SK-N-SH (cell line): ENCODE measurements around the gene SYNE1. TPM values are rescaled to one million over a fixed set of nuclear protein-coding genes. Genes with fewer than 3 reads are reported as not detected.

Source experiments
- CTCF ChIA-PET: fragments of 300-600, 350-600 bp; formaldehyde crosslinking; extraction: SDS; loops from one replicate; lab custom pipeline; 2021; lab: Yijun Ruan, JAX
- POLR2A ChIA-PET: fragments of 350-600 bp; sonication (Branson Sonifier 250); formaldehyde crosslinking; extraction: SDS; loops from one replicate; lab custom pipeline; 2020; ENCODE audit warnings: antibody characterized with exemption, inconsistent platforms; lab: Yijun Ruan, JAX
- DNase-seq: peaks from one replicate; pipeline ENCODE4 v3.0.0; 2012
- H2AFZ ChIP-seq: fragments of 200-600 bp; sonication (generic); 2 replicates; pipeline ENCODE4 v1.8.1; 2016; ENCODE audit warnings: antibody characterized with exemption, mild to moderate bottlenecking, low read depth
- H3F3A ChIP-seq: fragments of 200-600 bp; sonication (generic); replicated peaks from 2 replicates; pipeline ENCODE3; 2016; ENCODE audit warnings: antibody characterized with exemption, mild to moderate bottlenecking; ENCODE audit not compliant: insufficient read depth
- H3K27ac ChIP-seq, 2 experiments: fragments of 200-500 bp in 1 of 2; fragments of 200-600 bp in 1 of 2; sonication (Bioruptor generic) in 1 of 2; sonication (generic), shearing (Covaris generic) in 1 of 2; 2 replicates each; pipeline versions ENCODE4 v1.5.1 to v1.6.1; 2014 to 2016; ENCODE audit warnings: low read depth in 2 of 2, inconsistent platforms in 1 of 2, low read length in 1 of 2, mild to moderate bottlenecking in 1 of 2, mixed read lengths in 1 of 2
- H3K27me3 ChIP-seq: fragments of 200-600 bp; sonication (generic), shearing (Covaris generic); 2 replicates; pipeline ENCODE4 v1.6.1; 2016; ENCODE audit warnings: mixed run types; ENCODE audit not compliant: insufficient read depth
- H3K36me3 ChIP-seq, 2 experiments: fragments of 200-500 bp in 1 of 2; fragments of 200-600 bp in 1 of 2; sonication (Bioruptor generic) in 1 of 2; sonication (generic) in 1 of 2; replicated peaks in 1 of 2; 2 replicates each; pipeline versions ENCODE3 to v1.5.1; 2014 to 2016; ENCODE audit warnings: low read length in 1 of 2, mild to moderate bottlenecking in 1 of 2; ENCODE audit not compliant: insufficient read depth in 2 of 2, control insufficient read depth in 1 of 2
- H3K4me1 ChIP-seq, 2 experiments: fragments of 200-500 bp in 1 of 2; fragments of 200-600 bp in 1 of 2; sonication (Bioruptor generic) in 1 of 2; sonication (generic), shearing (Covaris generic) in 1 of 2; 2 replicates each; pipeline versions ENCODE4 v1.5.1 to v1.6.1; 2014 to 2016; ENCODE audit warnings: low read depth in 1 of 2, low read length in 1 of 2, mixed run types in 1 of 2; ENCODE audit not compliant: insufficient read depth in 2 of 2, control insufficient read depth in 1 of 2
- H3K4me2 ChIP-seq: fragments of 200-600 bp; sonication (generic), shearing (Covaris generic); 2 replicates; pipeline ENCODE4 v1.6.1; 2017; ENCODE audit warnings: mixed run types
- H3K4me3 ChIP-seq, 2 experiments: fragments of 200-500 bp in 1 of 2; fragments of 200-600 bp in 1 of 2; sonication (Bioruptor generic) in 1 of 2; sonication (generic), shearing (Covaris generic) in 1 of 2; 2 replicates each; pipeline versions ENCODE4 v1.5.1 to v1.8.1; 2014 to 2016; ENCODE audit warnings: low read depth in 2 of 2, inconsistent platforms in 1 of 2, low read length in 1 of 2, mild to moderate bottlenecking in 1 of 2, mixed read lengths in 1 of 2, moderate library complexity in 1 of 2
- H3K79me2 ChIP-seq: fragments of 200-600 bp; sonication (generic); 2 replicates; pipeline ENCODE4 v1.8.1; 2017; ENCODE audit warnings: mild to moderate bottlenecking; ENCODE audit not compliant: insufficient read depth
- H3K9ac ChIP-seq: fragments of 200-600 bp; sonication (generic); 2 replicates; pipeline ENCODE4 v1.6.1; 2017; ENCODE audit warnings: mixed run types
- H3K9me2 ChIP-seq: fragments of 200-600 bp; sonication (generic); 2 replicates; pipeline ENCODE4 v1.6.1; 2017; ENCODE audit warnings: mixed run types
- H3K9me3 ChIP-seq: fragments of 200-600 bp; sonication (generic); 2 replicates; pipeline ENCODE4 v1.6.1; 2017; ENCODE audit warnings: mixed run types, mild to moderate bottlenecking, moderate library complexity
- H4K20me1 ChIP-seq: fragments of 200-600 bp; sonication (generic); 2 replicates; pipeline ENCODE4 v1.6.1; 2017; ENCODE audit warnings: mild to moderate bottlenecking, mixed run types; ENCODE audit not compliant: insufficient read depth
- ELF1 ChIP-seq: IDR thresholded peaks from 2 replicates; pipeline ENCODE4 v1.4.0; 2012
- EP300 ChIP-seq, 2 experiments: IDR thresholded peaks; 2 replicates each; pipeline versions ENCODE4 v1.4.0 to v1.6.1; 2012; ENCODE audit warnings: borderline replicate concordance in 1 of 2, low read depth in 1 of 2, low read length in 1 of 2
- EZH2phosphoT487 ChIP-seq: fragments of 200-600 bp; sonication (generic); IDR thresholded peaks from 2 replicates; pipeline ENCODE4 v1.6.1; 2017; ENCODE audit warnings: low read depth, mixed run types, mild to moderate bottlenecking, antibody characterized with exemption, moderate library complexity, borderline replicate concordance
- FOSL2 ChIP-seq: IDR thresholded peaks from 2 replicates; pipeline ENCODE4 v1.4.0; 2012; ENCODE audit warnings: low read depth, mild to moderate bottlenecking, moderate library complexity, borderline replicate concordance
- FOXJ3 ChIP-seq: sonication (generic); formaldehyde crosslinking; IDR thresholded peaks from 2 replicates; pipeline ENCODE4 v1.5.1; 2020; ENCODE audit warnings: mild to moderate bottlenecking, missing genetic modification reagents
- GABPA ChIP-seq: IDR thresholded peaks from 2 replicates; pipeline ENCODE4 v1.4.0; 2012; ENCODE audit warnings: low read depth, mild to moderate bottlenecking
- GATA2 ChIP-seq: sonication (generic); formaldehyde crosslinking; IDR thresholded peaks from 2 replicates; pipeline ENCODE4 v1.5.0; 2020; ENCODE audit warnings: mild to moderate bottlenecking, missing genetic modification reagents
- JUND ChIP-seq: IDR thresholded peaks from 2 replicates; pipeline ENCODE4 v1.4.0; 2012
- MEF2A ChIP-seq: IDR thresholded peaks from 2 replicates; pipeline ENCODE4 v1.4.0; 2012; ENCODE audit warnings: low read depth, borderline replicate concordance
- MXI1 ChIP-seq: IDR thresholded peaks from 2 replicates; pipeline ENCODE4 v1.6.1; 2012; ENCODE audit warnings: mild to moderate bottlenecking, low read depth, low read length, improper control_type of control experiment
- NRF1 ChIP-seq: IDR thresholded peaks from 2 replicates; pipeline ENCODE4 v1.6.1; 2012; ENCODE audit warnings: low read depth, mild to moderate bottlenecking, low read length
- POLR2AphosphoS5 ChIP-seq: IDR thresholded peaks from 2 replicates; pipeline ENCODE4 v1.6.1; 2012; ENCODE audit warnings: low read depth, low read length
- RAD21 ChIP-seq: IDR thresholded peaks from 2 replicates; pipeline ENCODE4 v1.6.1; 2012; ENCODE audit warnings: mild to moderate bottlenecking, low read length
- SMC3 ChIP-seq: IDR thresholded peaks from 2 replicates; pipeline ENCODE4 v1.6.1; 2012; ENCODE audit warnings: low read depth, low read length, improper control_type of control experiment
- TAF1 ChIP-seq: IDR thresholded peaks from 2 replicates; pipeline ENCODE4 v1.6.1; 2012; ENCODE audit warnings: low read depth, mild to moderate bottlenecking, low read length, moderate library complexity, borderline replicate concordance
- TCF12 ChIP-seq: IDR thresholded peaks from 2 replicates; pipeline ENCODE4 v1.4.0; 2012
- USF1 ChIP-seq: IDR thresholded peaks from 2 replicates; pipeline ENCODE4 v1.4.0; 2012; ENCODE audit warnings: low read depth, borderline replicate concordance
- USF2 ChIP-seq: fragments of 150-350 bp; IDR thresholded peaks from 2 replicates; pipeline ENCODE4 v1.6.1; 2017; ENCODE audit warnings: antibody characterized with exemption, low read length, low read depth, borderline replicate concordance
- WGBS: methylation state at CpG from one replicate; pipeline ENCODE4 v1.1.6; 2017; ENCODE audit warnings: low lambda C conversion rate; 5-methylcytosine and 5-hydroxymethylcytosine counted together
- polyA plus RNA-seq, 3 experiments: library from polyadenylated mRNA; depleted of rRNA; stranded (reverse); fragments of >200 nt; gene quantifications; 2 replicates each; pipeline ENCODE4 v1.2.3, GENCODE V29; 2012
- TF ChIP-seq, protein P1 (sequence below): IDR thresholded peaks from 2 replicates; pipeline ENCODE4 v1.4.0; 2012; ENCODE audit warnings: low read depth, borderline replicate concordance
- TF ChIP-seq, protein P2 (sequence below): fragments of 200-600 bp; sonication (generic); IDR thresholded peaks from 2 replicates; pipeline ENCODE4 v1.6.1; 2017; ENCODE audit warnings: antibody characterized with exemption, mild to moderate bottlenecking, moderate library complexity
- TF ChIP-seq, protein P3 (sequence below): IDR thresholded peaks from 2 replicates; pipeline ENCODE4 v1.4.0; 2012; ENCODE audit warnings: low read depth
- TF ChIP-seq, protein P4 (sequence below): IDR thresholded peaks from 2 replicates; pipeline ENCODE4; 2012

The SYNE1 gene
- polyA plus RNA-seq, 1 of the 3 experiments (the other 2 are of a cell fraction), result 31.1 TPM

DNA sequence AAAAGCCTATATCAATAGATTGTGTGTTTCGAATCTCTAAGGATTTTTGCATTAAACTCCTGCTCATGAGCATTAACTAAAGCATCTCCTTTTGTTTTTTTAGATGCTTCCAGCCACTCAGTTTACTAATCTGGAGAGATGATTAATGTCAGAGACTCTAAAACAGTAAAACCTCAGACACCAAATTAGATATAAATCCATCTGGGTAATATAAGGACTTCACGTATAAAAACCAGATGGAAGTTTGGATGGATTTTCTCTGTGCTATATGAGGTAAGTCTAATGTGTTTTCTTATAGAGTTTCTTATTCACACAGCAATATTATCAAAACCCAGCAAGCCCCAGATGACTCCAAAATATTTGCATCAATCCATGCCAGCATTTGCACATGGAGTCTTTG is 137.2 kb downstream of the SYNE1 start:
- Histone ChIP-seq H2AFZ (no peak overlapping the region), H3K27me3 (no peaks in the 10 kb centered on the region), H4K20me1 (no peaks in the 10 kb centered on the region), H3K9me3 (0 out of 2 replicates have a peak, but pooled peaks cover 9% of the 10 kb centered on the region), H3K4me2 (no peak overlapping the region), H3K9ac (no peak overlapping the region), H3K9me2 (no peaks in the 10 kb centered on the region), H3K4me1 (no peaks in the 10 kb centered on the region; a peak in 1 of 4 replicates), H3F3A (peaks cover 29% of the 10 kb centered on the region)
- DNase-seq, result no peak
- POLR2A ChIA-PET, result no interaction called here
- CTCF ChIA-PET, result interaction anchor here (2.7 kb wide), 1 partner anchor 15 kb away, joined by 9 read pairs; no protein-coding TSS in a partner anchor
- TF ChIP-seq SMC3 (no peak), RAD21 (no peak), FOXJ3 (CRISPR knock-in tag) (no peak), USF2 (no peak), TCF12 (no peak), EP300 (IDR thresholded peaks at IDR 0.05; ENCODE audit: borderline replicate concordance in 1 of 2, low read depth in 1 of 2, low read length in 1 of 2) (no peak), FOSL2 (no peak), TAF1 (no peak), GABPA (no peak), MEF2A (no peak), USF1 (no peak), JUND (no peak)
- TF ChIP-seq, all 33 proteins: peak for 0
- Histone ChIP-seq H3K79me2 (no peaks in the 10 kb centered on the region), H3K36me3 (peaks cover 0 to 43% of the 10 kb centered on the region in 2 experiments), H3K4me3 (no peak overlapping the region), H3K27ac (no peak overlapping the region)
- 67% methylated on average over 2 of the region's 2 CpGs for WGBS

DNA sequence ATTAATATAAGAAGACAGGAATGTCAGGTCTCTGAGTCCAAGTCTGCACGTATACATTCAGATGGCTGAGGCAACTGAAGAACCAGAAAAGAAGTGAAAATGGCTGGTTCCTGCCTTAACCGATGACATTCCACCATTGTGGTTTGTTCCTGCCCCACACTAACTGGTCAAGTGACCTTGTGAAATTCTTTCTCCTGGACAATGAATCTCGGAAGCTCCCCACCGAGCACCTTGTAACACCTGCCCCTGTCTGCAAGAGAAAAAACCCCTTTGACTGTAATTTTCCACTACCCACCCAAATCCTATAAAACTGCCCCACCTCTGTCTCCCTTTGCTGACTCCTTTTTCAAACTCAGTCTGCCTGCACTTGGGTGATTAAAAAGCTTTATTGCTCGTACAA is 140.4 kb downstream of the SYNE1 start:
- no peak overlapping the region for H3K27ac ChIP-seq
- WGBS, result 72% methylated on average over 5 of the region's 5 CpGs
- no peak overlapping the region for H3K9ac ChIP-seq
- POLR2A ChIA-PET, result no interaction called here
- no peak overlapping the region for H2AFZ ChIP-seq
- no peak overlapping the region for H3K4me3 ChIP-seq
- H3K4me2 ChIP-seq, result no peak overlapping the region
- H3K9me2 ChIP-seq, result no peaks in the 10 kb centered on the region
- CTCF ChIA-PET, result interaction anchor here (2.2 kb wide), 1 partner anchor 11 kb away, joined by 7 read pairs; no protein-coding TSS in a partner anchor
- H3K4me1 ChIP-seq, result no peaks in the 10 kb centered on the region; a peak in 1 of 4 replicates
- H3K9me3 ChIP-seq, result 0 out of 2 replicates have a peak, but pooled peaks cover 9% of the 10 kb centered on the region
- H4K20me1 ChIP-seq, result no peaks in the 10 kb centered on the region
- H3F3A ChIP-seq, result peaks cover 23% of the 10 kb centered on the region
- no peaks in the 10 kb centered on the region for H3K79me2 ChIP-seq
- DNase-seq, result no peak
- H3K27me3 ChIP-seq, result no peaks in the 10 kb centered on the region
- H3K36me3 ChIP-seq, result peaks cover 0 to 28% of the 10 kb centered on the region in 2 experiments
- TF ChIP-seq MEF2A, result no peak
- TF ChIP-seq FOXJ3 (CRISPR knock-in tag), result no peak
- TF ChIP-seq FOSL2, result no peak
- no peak for TF ChIP-seq JUND
- TF ChIP-seq, protein P1, sequence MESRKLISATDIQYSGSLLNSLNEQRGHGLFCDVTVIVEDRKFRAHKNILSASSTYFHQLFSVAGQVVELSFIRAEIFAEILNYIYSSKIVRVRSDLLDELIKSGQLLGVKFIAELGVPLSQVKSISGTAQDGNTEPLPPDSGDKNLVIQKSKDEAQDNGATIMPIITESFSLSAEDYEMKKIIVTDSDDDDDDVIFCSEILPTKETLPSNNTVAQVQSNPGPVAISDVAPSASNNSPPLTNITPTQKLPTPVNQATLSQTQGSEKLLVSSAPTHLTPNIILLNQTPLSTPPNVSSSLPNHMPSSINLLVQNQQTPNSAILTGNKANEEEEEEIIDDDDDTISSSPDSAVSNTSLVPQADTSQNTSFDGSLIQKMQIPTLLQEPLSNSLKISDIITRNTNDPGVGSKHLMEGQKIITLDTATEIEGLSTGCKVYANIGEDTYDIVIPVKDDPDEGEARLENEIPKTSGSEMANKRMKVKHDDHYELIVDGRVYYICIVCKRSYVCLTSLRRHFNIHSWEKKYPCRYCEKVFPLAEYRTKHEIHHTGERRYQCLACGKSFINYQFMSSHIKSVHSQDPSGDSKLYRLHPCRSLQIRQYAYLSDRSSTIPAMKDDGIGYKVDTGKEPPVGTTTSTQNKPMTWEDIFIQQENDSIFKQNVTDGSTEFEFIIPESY, result no peak
- TF ChIP-seq MXI1, result no peak
- TF ChIP-seq ELF1, result no peak
- TF ChIP-seq TCF12, result no peak
- TF ChIP-seq, protein P2, sequence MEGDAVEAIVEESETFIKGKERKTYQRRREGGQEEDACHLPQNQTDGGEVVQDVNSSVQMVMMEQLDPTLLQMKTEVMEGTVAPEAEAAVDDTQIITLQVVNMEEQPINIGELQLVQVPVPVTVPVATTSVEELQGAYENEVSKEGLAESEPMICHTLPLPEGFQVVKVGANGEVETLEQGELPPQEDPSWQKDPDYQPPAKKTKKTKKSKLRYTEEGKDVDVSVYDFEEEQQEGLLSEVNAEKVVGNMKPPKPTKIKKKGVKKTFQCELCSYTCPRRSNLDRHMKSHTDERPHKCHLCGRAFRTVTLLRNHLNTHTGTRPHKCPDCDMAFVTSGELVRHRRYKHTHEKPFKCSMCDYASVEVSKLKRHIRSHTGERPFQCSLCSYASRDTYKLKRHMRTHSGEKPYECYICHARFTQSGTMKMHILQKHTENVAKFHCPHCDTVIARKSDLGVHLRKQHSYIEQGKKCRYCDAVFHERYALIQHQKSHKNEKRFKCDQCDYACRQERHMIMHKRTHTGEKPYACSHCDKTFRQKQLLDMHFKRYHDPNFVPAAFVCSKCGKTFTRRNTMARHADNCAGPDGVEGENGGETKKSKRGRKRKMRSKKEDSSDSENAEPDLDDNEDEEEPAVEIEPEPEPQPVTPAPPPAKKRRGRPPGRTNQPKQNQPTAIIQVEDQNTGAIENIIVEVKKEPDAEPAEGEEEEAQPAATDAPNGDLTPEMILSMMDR, result no peak
- TF ChIP-seq EZH2phosphoT487, result no peak
- no peak for TF ChIP-seq NRF1
- TF ChIP-seq TAF1, result no peak
- TF ChIP-seq, protein P3, sequence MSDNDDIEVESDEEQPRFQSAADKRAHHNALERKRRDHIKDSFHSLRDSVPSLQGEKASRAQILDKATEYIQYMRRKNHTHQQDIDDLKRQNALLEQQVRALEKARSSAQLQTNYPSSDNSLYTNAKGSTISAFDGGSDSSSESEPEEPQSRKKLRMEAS, result no peak
- no peak for TF ChIP-seq GATA2 (CRISPR knock-in tag)
- TF ChIP-seq, protein P4, sequence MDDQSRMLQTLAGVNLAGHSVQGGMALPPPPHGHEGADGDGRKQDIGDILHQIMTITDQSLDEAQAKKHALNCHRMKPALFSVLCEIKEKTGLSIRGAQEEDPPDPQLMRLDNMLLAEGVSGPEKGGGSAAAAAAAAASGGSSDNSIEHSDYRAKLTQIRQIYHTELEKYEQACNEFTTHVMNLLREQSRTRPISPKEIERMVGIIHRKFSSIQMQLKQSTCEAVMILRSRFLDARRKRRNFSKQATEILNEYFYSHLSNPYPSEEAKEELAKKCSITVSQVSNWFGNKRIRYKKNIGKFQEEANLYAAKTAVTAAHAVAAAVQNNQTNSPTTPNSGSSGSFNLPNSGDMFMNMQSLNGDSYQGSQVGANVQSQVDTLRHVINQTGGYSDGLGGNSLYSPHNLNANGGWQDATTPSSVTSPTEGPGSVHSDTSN, result no peak
- no peak for TF ChIP-seq POLR2AphosphoS5
